Lower lobe of right lung (tissue), 2 donors: Measurements from ENCODE around the gene IGF1. TPM values are rescaled to one million over a fixed set of nuclear protein-coding genes. Genes with fewer than 3 reads are reported as not detected.

Experiments used
- ATAC-seq, 2 donors: fragments of 200-7000 bp; cut with Tn5 transposase; one replicate each; pipeline ENCODE4 v1.9.1; 2020 to 2022; ENCODE audit warnings: mild to moderate bottlenecking in 2 of 2, moderate library complexity in 2 of 2
- DNase-seq: peaks from one replicate; pipeline ENCODE4 v3.0.0-alpha.2; 2020
- H3K27ac ChIP-seq: fragments of 200-600 bp; one replicate; pipeline ENCODE4 v1.8.0; 2022
- H3K27me3 ChIP-seq: fragments of 200-600 bp; one replicate; pipeline ENCODE4 v1.8.0; 2022; ENCODE audit warnings: low read depth
- H3K36me3 ChIP-seq: fragments of 200-600 bp; one replicate; pipeline ENCODE4 v1.8.0; 2022; ENCODE audit warnings: mild to moderate bottlenecking
- H3K4me1 ChIP-seq: fragments of 200-600 bp; one replicate; pipeline ENCODE4 v1.8.0; 2022
- H3K4me3 ChIP-seq: fragments of 200-600 bp; one replicate; pipeline ENCODE4 v1.8.0; 2022; ENCODE audit warnings: mild to moderate bottlenecking
- H3K9me3 ChIP-seq: fragments of 200-600 bp; one replicate; pipeline ENCODE4 v1.8.0; 2022
- intact Hi-C: fragments of 100-400 bp; cut with DNase I; formaldehyde crosslinking; loops from one replicate; pipeline ENCODE4 v1.11.0; 2022
- total RNA-seq: library from RNA; stranded (reverse); fragmentation: NEBNext Ultra II Directional; extraction: Animal tissue kit (Norgen Biotek cat#: 25700); gene quantifications from one replicate; pipeline ENCODE4 v1.2.1, GENCODE V29; 2021
- TF ChIP-seq, protein P1 (sequence below): fragments of 200-600 bp; IDR thresholded peaks from one replicate; pipeline ENCODE4 v1.8.0; 2022; ENCODE audit warnings: antibody characterized with exemption, mild to moderate bottlenecking
- donor health status: DM: no; HTN: yes; CAD: no; lungs with severe emphysema.

The IGF1 gene
- total RNA-seq, 1 donor from 2014 or later, result 16.9 TPM

DNA sequence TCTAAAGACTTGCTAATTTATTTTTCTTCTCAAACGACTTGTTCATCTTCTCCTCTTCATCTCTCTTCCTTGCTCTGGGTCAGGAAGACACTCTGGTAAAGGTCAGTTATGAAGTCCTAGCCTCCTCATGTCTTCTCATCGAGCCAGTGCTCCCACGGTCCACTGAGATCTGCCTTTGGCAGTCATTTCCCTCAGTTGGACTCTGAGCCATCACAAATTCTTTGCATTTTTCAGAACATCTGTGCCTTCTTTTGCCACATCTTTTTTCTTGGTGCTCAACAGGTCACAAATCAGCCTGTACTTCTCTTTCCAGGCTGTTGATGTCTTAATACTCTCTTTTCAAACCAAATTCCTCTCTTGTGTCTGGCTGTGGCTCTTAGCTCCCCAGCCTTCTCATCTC is 49.7 kb downstream of the IGF1 start:
- no peaks in the 10 kb centered on the region for H3K27me3 ChIP-seq
- no peaks in the 10 kb centered on the region for H3K36me3 ChIP-seq
- no peak overlapping the region for H3K4me3 ChIP-seq
- DNase-seq (no peak), ATAC-seq (peak in 1 of 2 donors; percentile 26)
- intact Hi-C loops, result no loop called here
- H3K27ac ChIP-seq, result peak overlapping the region; percentile 9
- TF ChIP-seq, protein P1, sequence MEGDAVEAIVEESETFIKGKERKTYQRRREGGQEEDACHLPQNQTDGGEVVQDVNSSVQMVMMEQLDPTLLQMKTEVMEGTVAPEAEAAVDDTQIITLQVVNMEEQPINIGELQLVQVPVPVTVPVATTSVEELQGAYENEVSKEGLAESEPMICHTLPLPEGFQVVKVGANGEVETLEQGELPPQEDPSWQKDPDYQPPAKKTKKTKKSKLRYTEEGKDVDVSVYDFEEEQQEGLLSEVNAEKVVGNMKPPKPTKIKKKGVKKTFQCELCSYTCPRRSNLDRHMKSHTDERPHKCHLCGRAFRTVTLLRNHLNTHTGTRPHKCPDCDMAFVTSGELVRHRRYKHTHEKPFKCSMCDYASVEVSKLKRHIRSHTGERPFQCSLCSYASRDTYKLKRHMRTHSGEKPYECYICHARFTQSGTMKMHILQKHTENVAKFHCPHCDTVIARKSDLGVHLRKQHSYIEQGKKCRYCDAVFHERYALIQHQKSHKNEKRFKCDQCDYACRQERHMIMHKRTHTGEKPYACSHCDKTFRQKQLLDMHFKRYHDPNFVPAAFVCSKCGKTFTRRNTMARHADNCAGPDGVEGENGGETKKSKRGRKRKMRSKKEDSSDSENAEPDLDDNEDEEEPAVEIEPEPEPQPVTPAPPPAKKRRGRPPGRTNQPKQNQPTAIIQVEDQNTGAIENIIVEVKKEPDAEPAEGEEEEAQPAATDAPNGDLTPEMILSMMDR, result no peak
- no peaks in the 10 kb centered on the region for H3K9me3 ChIP-seq
- peaks cover 2% of the 10 kb centered on the region for H3K4me1 ChIP-seq

DNA sequence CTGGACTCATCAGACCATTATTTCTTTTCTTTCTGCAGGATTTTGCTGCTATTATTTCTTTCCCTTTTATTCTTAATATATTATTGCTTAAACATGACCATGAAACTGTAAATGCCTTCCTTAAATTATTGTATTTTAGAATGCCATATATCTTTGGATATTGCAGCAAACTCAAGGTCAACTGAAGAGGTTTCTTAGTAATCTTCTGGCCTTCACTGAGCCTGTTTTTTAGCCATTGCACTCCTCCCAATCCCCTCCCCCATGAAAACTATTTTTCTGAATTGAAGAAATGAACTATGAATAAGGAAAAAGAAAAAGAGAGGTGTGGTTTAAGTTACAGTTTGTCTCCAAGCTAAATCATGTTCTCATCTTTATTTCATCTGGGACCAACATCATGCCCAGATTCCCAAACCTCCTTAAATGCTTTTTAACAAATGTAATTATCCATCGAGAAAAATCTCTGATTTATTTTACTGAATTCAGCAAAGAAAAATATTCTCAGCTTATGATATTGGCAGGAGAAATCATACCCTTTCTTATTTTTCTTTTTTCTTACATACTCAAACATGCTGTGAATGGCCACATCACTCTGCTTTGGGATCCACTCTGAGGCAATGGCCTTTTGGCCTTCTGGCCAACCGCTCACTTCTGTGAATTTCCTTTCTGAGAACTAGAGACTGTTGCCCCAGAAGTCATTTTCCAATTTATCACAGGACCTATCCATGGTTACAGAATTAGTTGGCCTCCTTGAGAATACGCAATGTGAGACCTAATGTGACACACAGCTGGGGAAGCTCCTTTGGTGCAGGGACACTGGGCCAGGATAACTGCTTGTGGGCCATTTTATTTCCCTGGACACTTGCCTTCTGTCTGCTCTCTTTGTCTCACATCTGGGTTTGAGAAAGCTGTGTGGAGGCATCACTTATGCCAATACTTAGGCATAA is 50.9 kb downstream of the IGF1 start:
- Histone ChIP-seq H3K4me1 (peaks cover 5% of the 10 kb centered on the region), H3K9me3 (no peaks in the 10 kb centered on the region), H3K27ac (no peak overlapping the region), H3K36me3 (no peaks in the 10 kb centered on the region), H3K27me3 (no peaks in the 10 kb centered on the region), H3K4me3 (no peak overlapping the region)
- intact Hi-C loops, result no loop called here
- TF ChIP-seq, protein P1, result no peak
- DNase-seq (no peak), ATAC-seq (peak; percentile 69 to 70)

GRCh38 chr12:102427543-102427941 is 52.8 kb downstream of the IGF1 start:
- ATAC-seq (peak; percentile 47 to 53), DNase-seq (no peak)
- H3K36me3 ChIP-seq, result no peaks in the 10 kb centered on the region
- peaks cover 5% of the 10 kb centered on the region for H3K4me1 ChIP-seq
- TF ChIP-seq, protein P1, result no peak
- no peak overlapping the region for H3K4me3 ChIP-seq
- H3K27ac ChIP-seq, result no peak overlapping the region
- intact Hi-C loops, result no loop called here
- H3K9me3 ChIP-seq, result no peaks in the 10 kb centered on the region
- no peaks in the 10 kb centered on the region for H3K27me3 ChIP-seq

DNA sequence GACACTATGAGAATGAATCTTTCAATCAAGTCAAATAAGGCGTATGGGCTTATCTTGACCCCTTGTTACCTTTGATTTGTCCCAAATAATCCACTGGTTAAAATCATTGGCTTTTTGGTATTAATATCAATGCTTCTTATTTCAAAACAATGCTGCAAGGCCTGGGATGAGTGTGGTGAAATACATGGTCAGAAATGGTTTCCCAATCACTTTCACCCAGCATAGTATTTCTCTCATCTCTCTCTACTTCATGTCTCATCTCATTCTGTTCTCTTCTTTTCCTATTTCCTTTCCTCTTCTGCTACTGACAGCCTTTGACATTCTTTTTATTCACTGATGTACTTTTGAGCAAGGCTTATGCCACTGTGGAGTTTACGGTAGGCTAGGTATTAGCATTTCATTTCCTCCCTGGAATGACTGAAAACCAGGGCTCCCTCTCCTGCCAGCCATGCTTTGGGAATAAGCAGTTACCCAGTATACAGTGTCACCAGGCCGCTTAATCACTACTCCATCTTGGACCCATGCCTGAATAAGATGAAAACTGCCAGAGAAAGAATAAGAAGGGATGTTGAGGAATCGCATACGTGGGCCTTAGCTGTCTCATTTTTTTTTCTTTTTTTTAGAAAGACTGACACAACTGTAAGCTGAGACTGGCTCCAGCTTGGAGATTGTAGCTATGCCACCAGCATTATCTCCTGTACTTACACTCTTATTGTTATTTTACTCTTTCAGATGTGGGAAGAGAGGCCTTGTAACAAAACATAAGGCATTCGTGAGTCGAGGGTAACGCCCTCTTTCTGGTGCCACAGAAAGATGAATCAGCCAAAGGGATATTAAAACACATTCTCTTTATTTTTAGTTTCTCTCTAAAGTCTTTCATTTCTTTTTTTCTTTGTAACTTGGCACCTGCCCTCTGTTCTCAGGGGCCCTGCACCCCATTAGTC is 53.5 kb downstream of the IGF1 start:
- peaks cover 5% of the 10 kb centered on the region for H3K4me1 ChIP-seq
- ATAC-seq (no peak), DNase-seq (no peak)
- H3K27me3 ChIP-seq, result no peaks in the 10 kb centered on the region
- H3K4me3 ChIP-seq, result no peak overlapping the region
- intact Hi-C loops, result no loop called here
- no peaks in the 10 kb centered on the region for H3K36me3 ChIP-seq
- H3K9me3 ChIP-seq, result no peaks in the 10 kb centered on the region
- H3K27ac ChIP-seq, result no peak overlapping the region
- TF ChIP-seq, protein P1, result no peak

- no peak overlapping the region for H3K4me3 ChIP-seq
- intact Hi-C loops, result no loop called here
- no peaks in the 10 kb centered on the region for H3K36me3 ChIP-seq
- no peaks in the 10 kb centered on the region for H3K9me3 ChIP-seq
- no peak for DNase-seq
- H3K27ac ChIP-seq, result no peak overlapping the region
- ATAC-seq, result no peak
- H3K4me1 ChIP-seq, result peaks cover 5% of the 10 kb centered on the region
- TF ChIP-seq, protein P1, result no peak
- H3K27me3 ChIP-seq, result no peaks in the 10 kb centered on the region
Measured at GRCh38 chr12:102425109-102426039, 55.0 kb downstream of the IGF1 start.
